Measurements from ENCODE around the gene INSC. TPM values are rescaled to one million over a fixed set of nuclear protein-coding genes. Genes with fewer than 3 reads are reported as not detected.

Gene INSC
- total RNA-seq, 2 experiments from 2014 or later = not detected

DNA sequence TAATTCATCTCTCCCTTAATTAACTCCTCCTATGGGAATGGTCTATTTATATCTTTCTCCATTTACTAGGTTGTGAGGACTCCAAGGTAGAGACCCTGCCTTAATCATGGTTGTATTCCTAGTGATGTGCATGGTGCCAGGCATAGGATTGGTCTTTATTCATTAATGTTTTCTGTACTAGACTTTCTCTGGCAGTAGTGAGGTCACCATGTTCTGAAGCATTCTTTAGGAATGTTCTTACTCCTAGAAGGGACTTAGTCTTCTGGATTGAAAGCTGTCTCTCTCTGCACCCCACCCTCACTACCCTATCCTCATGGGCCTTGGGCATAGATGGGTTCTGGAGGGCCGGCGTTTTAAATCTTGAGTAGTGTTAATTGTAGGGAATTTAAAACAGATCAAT, 10.6 kb upstream of the INSC start:
- TF ChIP-seq, protein P1, sequence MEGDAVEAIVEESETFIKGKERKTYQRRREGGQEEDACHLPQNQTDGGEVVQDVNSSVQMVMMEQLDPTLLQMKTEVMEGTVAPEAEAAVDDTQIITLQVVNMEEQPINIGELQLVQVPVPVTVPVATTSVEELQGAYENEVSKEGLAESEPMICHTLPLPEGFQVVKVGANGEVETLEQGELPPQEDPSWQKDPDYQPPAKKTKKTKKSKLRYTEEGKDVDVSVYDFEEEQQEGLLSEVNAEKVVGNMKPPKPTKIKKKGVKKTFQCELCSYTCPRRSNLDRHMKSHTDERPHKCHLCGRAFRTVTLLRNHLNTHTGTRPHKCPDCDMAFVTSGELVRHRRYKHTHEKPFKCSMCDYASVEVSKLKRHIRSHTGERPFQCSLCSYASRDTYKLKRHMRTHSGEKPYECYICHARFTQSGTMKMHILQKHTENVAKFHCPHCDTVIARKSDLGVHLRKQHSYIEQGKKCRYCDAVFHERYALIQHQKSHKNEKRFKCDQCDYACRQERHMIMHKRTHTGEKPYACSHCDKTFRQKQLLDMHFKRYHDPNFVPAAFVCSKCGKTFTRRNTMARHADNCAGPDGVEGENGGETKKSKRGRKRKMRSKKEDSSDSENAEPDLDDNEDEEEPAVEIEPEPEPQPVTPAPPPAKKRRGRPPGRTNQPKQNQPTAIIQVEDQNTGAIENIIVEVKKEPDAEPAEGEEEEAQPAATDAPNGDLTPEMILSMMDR (IDR thresholded peaks at IDR 0.05) = no peak
- H3K9me3 Mint-ChIP-seq = peaks cover 6% of the 10 kb centered on the region
- DNase-seq = no peak
- ChIA-PET CTCF (no interaction called here), POLR2A (no interaction called here)
- H3K27ac ChIP-seq (ENCODE audit: low read depth in 1 of 2, low read length in 2 of 2) = no peak overlapping the region
- H3K27ac Mint-ChIP-seq = no peak overlapping the region
- no peaks in the 10 kb centered on the region for H3K36me3 ChIP-seq (ENCODE audit: insufficient read depth, low read length)
- no peaks in the 10 kb centered on the region for H3K4me1 ChIP-seq (ENCODE audit: insufficient read depth, low read length)
- no peak overlapping the region for H3K4me3 Mint-ChIP-seq
- no peaks in the 10 kb centered on the region for H3K9me3 ChIP-seq (ENCODE audit: control insufficient read depth in 1 of 2, insufficient read depth in 1 of 2, low read length in 2 of 2)
- no peaks in the 10 kb centered on the region for H3K36me3 Mint-ChIP-seq (ENCODE audit: low read depth)
- no peaks in the 10 kb centered on the region for H3K4me1 Mint-ChIP-seq (ENCODE audit: low read depth)
- H3K27me3 Mint-ChIP-seq = peaks cover 23% of the 10 kb centered on the region
- no peak overlapping the region for H3K4me3 ChIP-seq (ENCODE audit: low read length)
- intact Hi-C loops (cut with DNase I, micrococcal nuclease) = loop anchor here in 1 of 2 experiments (10.0 kb wide), 1 partner anchor 1511 kb away; no protein-coding TSS in a partner anchor
- ATAC-seq (ENCODE audit: poor library complexity) = no peak
- no peaks in the 10 kb centered on the region for H3K27me3 ChIP-seq (ENCODE audit: control insufficient read depth in 1 of 2, insufficient read depth in 2 of 2, low read length in 2 of 2)

DNA sequence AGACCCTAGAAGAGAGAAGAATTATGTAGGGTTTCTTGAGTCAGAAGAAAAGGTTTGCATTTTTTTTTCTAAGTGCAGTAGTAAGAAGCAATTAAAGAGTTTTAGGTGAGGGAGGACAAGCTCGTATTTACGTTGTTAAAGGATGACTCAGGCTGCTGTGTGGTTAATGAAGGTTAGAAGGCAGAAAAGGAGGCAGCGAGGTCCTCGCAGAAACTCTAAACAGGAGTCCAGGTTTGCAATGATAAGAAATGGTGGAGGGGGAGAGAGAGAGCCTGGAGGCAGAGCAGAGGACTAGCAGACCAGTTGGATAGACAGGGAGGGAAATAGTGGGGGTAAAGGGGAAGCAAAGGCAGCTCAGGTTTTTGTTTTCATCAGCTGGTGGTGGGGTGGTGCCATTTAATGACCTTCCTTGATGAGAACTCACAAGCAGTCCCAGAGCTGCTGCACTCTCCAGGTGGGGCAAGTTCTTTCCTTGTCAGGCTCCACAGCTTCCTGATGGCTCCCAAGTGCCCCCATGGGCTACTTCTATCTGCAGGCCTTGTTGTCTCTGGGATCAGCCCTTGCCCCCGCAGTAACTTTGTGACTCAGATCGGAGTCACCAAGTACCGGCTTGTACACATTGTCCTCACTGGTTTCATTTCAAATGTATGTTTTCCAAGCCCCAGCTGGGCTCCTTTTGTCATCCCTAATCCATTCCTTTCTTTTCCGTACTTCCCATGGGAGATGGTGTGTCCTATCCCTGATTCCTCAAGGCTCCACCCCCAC, 8.3 kb upstream of the INSC start:
- no peak overlapping the region for H3K4me3 ChIP-seq (ENCODE audit: low read length)
- no peaks in the 10 kb centered on the region for H3K4me1 ChIP-seq (ENCODE audit: insufficient read depth, low read length)
- Mint-ChIP-seq H3K4me1 (ENCODE audit: low read depth) (no peaks in the 10 kb centered on the region), H3K27me3 (peaks cover 4% of the 10 kb centered on the region), H3K4me3 (no peak overlapping the region), H3K9me3 (peaks cover 6% of the 10 kb centered on the region), H3K36me3 (ENCODE audit: low read depth) (no peaks in the 10 kb centered on the region), H3K27ac (no peak overlapping the region)
- TF ChIP-seq, protein P1 (IDR thresholded peaks at IDR 0.05) = no peak
- no peaks in the 10 kb centered on the region for H3K36me3 ChIP-seq (ENCODE audit: insufficient read depth, low read length)
- H3K27ac ChIP-seq (ENCODE audit: low read depth in 1 of 2, low read length in 2 of 2) = no peak overlapping the region
- intact Hi-C loops (cut with DNase I, micrococcal nuclease) = loop anchor here in 1 of 2 experiments (10.0 kb wide), 1 partner anchor 1508 kb away; no protein-coding TSS in a partner anchor
- ChIA-PET CTCF (no interaction called here), POLR2A (no interaction called here)
- DNase-seq (no peak), ATAC-seq (ENCODE audit: poor library complexity) (no peak)
- no peaks in the 10 kb centered on the region for H3K9me3 ChIP-seq (ENCODE audit: control insufficient read depth in 1 of 2, insufficient read depth in 1 of 2, low read length in 2 of 2)
- no peaks in the 10 kb centered on the region for H3K27me3 ChIP-seq (ENCODE audit: control insufficient read depth in 1 of 2, insufficient read depth in 2 of 2, low read length in 2 of 2)

DNA sequence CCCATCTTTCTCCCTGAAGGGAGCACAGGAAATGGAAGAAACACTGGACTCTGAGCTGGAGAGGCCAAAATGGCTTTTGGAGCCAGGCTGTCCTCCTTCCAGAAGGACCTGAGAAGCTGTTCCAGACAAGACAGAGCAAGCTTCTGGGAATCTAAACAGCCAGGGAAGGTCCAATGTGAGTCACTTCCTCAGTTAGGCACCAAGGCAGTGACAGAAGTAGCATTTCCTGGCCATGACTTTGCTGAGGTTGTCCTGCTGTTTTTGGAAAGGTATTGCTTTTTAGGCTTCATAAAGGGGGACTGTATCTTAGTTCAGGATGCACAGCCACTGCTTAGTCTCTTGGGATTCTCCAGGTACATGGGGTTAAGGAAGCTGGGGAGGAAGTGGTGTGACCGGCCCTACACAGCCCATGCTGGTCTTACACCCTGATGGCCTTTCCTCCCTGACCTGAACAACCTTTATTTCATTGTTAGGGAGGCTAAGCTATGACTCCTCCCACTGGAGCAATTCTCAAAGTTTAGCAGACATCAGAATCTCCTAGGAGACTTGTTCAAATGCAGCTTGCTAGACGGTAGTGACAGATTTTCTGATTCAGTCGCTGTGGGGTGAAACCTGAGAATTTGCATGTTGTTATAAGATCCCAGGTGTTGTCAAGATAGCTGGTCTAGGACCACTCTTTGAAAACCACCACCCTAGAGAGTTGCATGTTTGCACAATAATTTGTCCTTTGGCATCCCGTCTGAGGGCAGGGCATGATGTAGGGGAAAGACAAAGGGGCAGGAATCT, 6.8 kb upstream of the INSC start:
- no peak overlapping the region for H3K27ac ChIP-seq (ENCODE audit: low read depth in 1 of 2, low read length in 2 of 2)
- Mint-ChIP-seq H3K4me1 (ENCODE audit: low read depth) (no peaks in the 10 kb centered on the region), H3K4me3 (no peak overlapping the region), H3K36me3 (ENCODE audit: low read depth) (no peaks in the 10 kb centered on the region), H3K27ac (no peak overlapping the region), H3K9me3 (peaks cover 6% of the 10 kb centered on the region), H3K27me3 (peaks cover under 1% of the 10 kb centered on the region)
- no peaks in the 10 kb centered on the region for H3K4me1 ChIP-seq (ENCODE audit: insufficient read depth, low read length)
- H3K36me3 ChIP-seq (ENCODE audit: insufficient read depth, low read length) = no peaks in the 10 kb centered on the region
- no peaks in the 10 kb centered on the region for H3K27me3 ChIP-seq (ENCODE audit: control insufficient read depth in 1 of 2, insufficient read depth in 2 of 2, low read length in 2 of 2)
- intact Hi-C loops (cut with DNase I, micrococcal nuclease) = loop anchor here in 1 of 2 experiments (10.0 kb wide), 1 partner anchor 1507 kb away; no protein-coding TSS in a partner anchor
- ChIA-PET CTCF (no interaction called here), POLR2A (no interaction called here)
- H3K9me3 ChIP-seq (ENCODE audit: control insufficient read depth in 1 of 2, insufficient read depth in 1 of 2, low read length in 2 of 2) = no peaks in the 10 kb centered on the region
- H3K4me3 ChIP-seq (ENCODE audit: low read length) = no peak overlapping the region
- TF ChIP-seq, protein P1 (IDR thresholded peaks at IDR 0.05) = no peak
- ATAC-seq (ENCODE audit: poor library complexity) (no peak), DNase-seq (no peak)
